ENCODE results near the gene CSPG4. TPM values are rescaled to one million over a fixed set of nuclear protein-coding genes. Genes with fewer than 3 reads are reported as not detected.
"Not testable (repeated sequence)": the region's sequence is repeated elsewhere in the genome, so short reads cannot be mapped to it uniquely, and the experiment has no call there.

CSPG4 gene
- total and polyA plus RNA-seq, 12 donors = 7.4 to 19.8 (median 12.1) TPM

- TF ChIP-seq CTCF (IDR thresholded peaks at IDR 0.05) = no peak
- intact Hi-C loops (cut with DNase I) = loop anchor here in 6 of 10 donors (2.0 to 10.0 kb wide), 5 partner anchors 42 to 118 kb away; no protein-coding TSS in a partner anchor
- Histone ChIP-seq H3K27ac (no peak overlapping the region), H3K4me3 (no peak overlapping the region), H3K27me3 (no peaks in the 10 kb centered on the region), H3K9me3 (no peaks in the 10 kb centered on the region), H3K36me3 (peaks cover 0 to 47% (median 0%) of the 10 kb centered on the region in 9 donors), H3K4me1 (peaks cover 0 to 16% (median 5%) of the 10 kb centered on the region in 9 donors)
- ATAC-seq (no peak), DNase-seq (no peak)
- 85 to 86% methylated on average over 12 of the region's 12 CpGs for WGBS, 2 donors
These were observed 27.5 kb downstream of the CSPG4 start for GRCh38 chr15:75685195-75685594.

GRCh38 chr15:75684648-75685047 lies 28.0 kb downstream of the CSPG4 start:
- peaks cover 0 to 49% (median 0%) of the 10 kb centered on the region in 9 donors for H3K36me3 ChIP-seq
- intact Hi-C loops (cut with DNase I) = loop anchor here in 9 of 10 donors (2.0 to 10.0 kb wide), 7 partner anchors 43 to 177 kb away; no protein-coding TSS in a partner anchor

DNA sequence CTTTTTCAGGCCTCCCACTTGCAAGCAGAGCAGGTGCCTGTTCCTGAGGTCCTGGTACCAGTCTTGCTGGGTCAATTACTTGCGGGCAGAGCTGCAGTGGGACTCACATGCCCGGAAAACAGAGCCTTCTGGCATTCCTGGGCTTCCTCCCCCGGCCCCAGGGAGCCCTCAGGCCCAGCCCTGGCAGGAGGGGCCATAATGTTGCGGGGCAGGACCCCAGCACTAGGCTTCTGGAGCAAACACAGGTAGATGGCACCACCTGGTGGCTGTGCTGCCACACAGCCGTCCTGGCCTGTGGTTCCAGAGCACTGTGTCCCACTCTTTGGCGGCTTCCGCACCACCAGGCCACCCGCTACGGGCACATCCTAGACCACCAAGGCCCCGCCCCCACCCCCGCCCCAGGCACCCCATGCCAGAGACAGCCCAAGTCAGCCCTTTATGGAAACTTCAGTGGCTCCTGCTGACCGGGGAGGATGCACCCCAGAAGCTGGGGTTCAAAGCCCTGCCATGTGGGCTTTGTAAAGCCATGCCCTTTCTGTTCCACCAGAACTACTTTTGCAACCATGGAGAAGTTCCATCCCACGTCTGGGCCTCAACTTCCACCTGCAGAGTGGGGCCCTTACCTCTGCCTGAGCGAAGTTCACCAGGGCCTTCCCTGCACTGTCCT lies 28.9 kb downstream of the CSPG4 start:
- H3K4me1 ChIP-seq = peaks cover 0 to 16% (median 5%) of the 10 kb centered on the region in 9 donors
- intact Hi-C loops (cut with DNase I) = loop anchor here in 8 of 10 donors (2.0 to 10.0 kb wide), 6 partner anchors 46 to 176 kb away; no protein-coding TSS in a partner anchor
- WGBS, 2 donors = 21 to 22% methylated on average over 14 of the region's 14 CpGs
- H3K9me3 ChIP-seq, H3K27me3 ChIP-seq, H3K27ac ChIP-seq, H3K4me3 ChIP-seq: not testable (repeated sequence)
- TF ChIP-seq CTCF (IDR thresholded peaks at IDR 0.05) = peak; percentile 73 to 89 (median 83)
- peak; percentile 43 to 81 (median 75) for ATAC-seq
- DNase-seq = peak; percentile 60 to 71
- H3K36me3 ChIP-seq = peaks cover 0 to 52% (median 0%) of the 10 kb centered on the region in 9 donors

More at GRCh38 chr15:75684648-75685047, 28.0 kb downstream of the CSPG4 start:
- TF ChIP-seq CTCF (IDR thresholded peaks at IDR 0.05) = no peak
- no peak overlapping the region for H3K4me3 ChIP-seq
- H3K27ac ChIP-seq = no peak overlapping the region
- DNase-seq (no peak), ATAC-seq (no peak)
- H3K27me3 ChIP-seq = no peaks in the 10 kb centered on the region
- no peaks in the 10 kb centered on the region for H3K9me3 ChIP-seq
- 88 to 89% methylated on average over 10 of the region's 10 CpGs for WGBS, 2 donors
- H3K4me1 ChIP-seq = peaks cover 0 to 16% (median 5%) of the 10 kb centered on the region in 9 donors

DNA sequence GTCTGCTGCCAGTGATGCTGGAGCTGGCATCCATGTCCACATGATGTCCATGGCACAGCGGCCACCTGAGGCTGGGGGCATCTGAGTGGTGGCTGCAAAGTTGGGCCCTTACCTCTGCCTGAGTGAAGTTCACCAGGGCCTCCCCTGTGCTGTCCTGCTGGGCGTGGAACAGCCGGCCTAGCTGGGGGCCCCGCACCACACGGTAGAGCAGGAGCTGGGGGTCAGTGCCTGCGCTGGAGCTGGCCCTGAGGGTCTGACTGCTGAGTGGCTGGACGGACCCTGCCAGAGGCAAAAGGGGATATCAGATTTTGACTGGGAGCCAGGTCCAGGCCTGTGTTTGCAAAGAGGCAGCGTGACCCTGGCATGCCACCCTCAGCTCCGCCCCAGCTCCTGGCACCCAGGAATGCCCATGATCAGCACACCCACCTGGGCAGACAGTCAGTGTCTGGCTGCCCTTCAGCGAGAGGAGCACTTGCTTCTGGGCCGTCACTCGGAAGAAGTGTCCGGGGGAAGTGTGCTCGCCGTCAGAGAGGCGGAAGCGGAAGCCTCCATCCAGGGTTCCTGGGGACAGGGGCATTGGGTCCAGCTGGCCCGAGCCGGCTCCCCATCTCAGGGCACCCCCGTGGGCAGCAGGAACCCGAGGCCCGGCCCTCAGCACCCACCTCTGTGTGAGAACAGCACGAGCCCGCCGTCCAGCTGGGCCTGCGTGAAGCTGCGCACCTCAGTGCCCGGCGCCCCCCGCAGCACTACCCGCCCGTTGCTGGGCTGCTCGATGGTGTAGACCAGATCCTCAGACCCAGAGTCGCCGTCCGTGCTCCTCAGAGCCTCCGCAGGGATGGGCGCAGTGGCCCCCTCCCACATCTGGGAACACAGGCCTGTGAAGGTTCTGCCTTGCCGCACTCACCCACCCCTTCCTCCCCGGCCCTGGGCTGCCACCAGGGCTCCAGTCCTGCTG lies 30.2 kb downstream of the CSPG4 start:
- ATAC-seq (no peak), DNase-seq (no peak)
- Histone ChIP-seq H3K27ac (no peak overlapping the region), H3K9me3 (no peaks in the 10 kb centered on the region), H3K4me1 (peaks cover 0 to 16% (median 5%) of the 10 kb centered on the region in 9 donors), H3K36me3 (peaks cover 0 to 45% (median 0%) of the 10 kb centered on the region in 9 donors), H3K4me3 (no peak overlapping the region), H3K27me3 (no peaks in the 10 kb centered on the region)
- WGBS, 2 donors = 89 to 90% methylated on average over 33 to 40 of the region's 40 CpGs
- intact Hi-C loops (cut with DNase I) = loop anchor here in 8 of 10 donors (5.0 to 10.0 kb wide), 5 partner anchors 45 to 175 kb away; no protein-coding TSS in a partner anchor
- TF ChIP-seq CTCF (IDR thresholded peaks at IDR 0.05) = no peak

All from heart right ventricle (tissue), 16 donors.